Astrocyte (in vitro differentiated cells and primary cell): Measurements from ENCODE around the gene PEAK1. TPM values are rescaled to one million over a fixed set of nuclear protein-coding genes. Genes with fewer than 3 reads are reported as not detected.
"Not testable (repeated sequence)": the region's sequence is repeated elsewhere in the genome, so short reads cannot be mapped to it uniquely, and the experiment has no call there.

Source experiments
- DNase-seq: peaks from one replicate; pipeline ENCODE4 v3.0.0-alpha.2; 2010; ENCODE audit warnings: low read depth
- FAIRE-seq: peaks from 2 replicates; lab custom pipeline; 2011; peaks lifted over from hg19 to GRCh38; lab: Jason Lieb, UNC
- H2AFZ ChIP-seq: 2 replicates; pipeline ENCODE4 v1.6.0; 2012; ENCODE audit warnings: low read depth, low read length, inconsistent platforms
- H3K27ac ChIP-seq: 2 replicates; pipeline ENCODE4 v1.5.1; 2011; ENCODE audit warnings: low read depth, low read length, inconsistent platforms
- H3K27me3 ChIP-seq: 2 replicates; pipeline ENCODE4 v1.6.0; 2011; ENCODE audit warnings: low read length, inconsistent platforms; ENCODE audit not compliant: insufficient read depth
- H3K36me3 ChIP-seq: 2 replicates; pipeline ENCODE4 v1.5.1; 2011; ENCODE audit warnings: low read length, inconsistent platforms; ENCODE audit not compliant: insufficient read depth
- H3K4me1 ChIP-seq: 2 replicates; pipeline ENCODE4 v1.5.1; 2011; ENCODE audit warnings: low read length, inconsistent platforms; ENCODE audit not compliant: insufficient read depth
- H3K4me2 ChIP-seq: 2 replicates; pipeline ENCODE4 v1.6.0; 2012; ENCODE audit warnings: low read length, inconsistent platforms
- H3K4me3 ChIP-seq: 2 replicates; pipeline ENCODE4 v1.5.1; 2011; ENCODE audit warnings: low read depth, mild to moderate bottlenecking, low read length, inconsistent platforms; ENCODE audit not compliant: insufficient read depth
- H3K79me2 ChIP-seq: 2 replicates; pipeline ENCODE4 v1.6.0; 2012; ENCODE audit warnings: mild to moderate bottlenecking, low read length, inconsistent platforms; ENCODE audit not compliant: insufficient read depth
- H3K9ac ChIP-seq: 2 replicates; pipeline ENCODE4 v1.6.0; 2012; ENCODE audit warnings: mild to moderate bottlenecking, low read length, inconsistent platforms
- H3K9me3 ChIP-seq: 2 replicates; pipeline ENCODE4 v1.5.1; 2012; ENCODE audit warnings: low read depth, mild to moderate bottlenecking, low read length, inconsistent platforms; ENCODE audit not compliant: insufficient read depth
- H4K20me1 ChIP-seq: 2 replicates; pipeline ENCODE4 v1.6.0; 2012; ENCODE audit warnings: low read length, inconsistent platforms; ENCODE audit not compliant: insufficient read depth
- H3K27ac Mint-ChIP-seq: one replicate; pipeline ENCODE4 v1.8.0; 2021; ENCODE audit warnings: mild to moderate bottlenecking, mixed read lengths; ENCODE audit not compliant: unreplicated experiment
- H3K27me3 Mint-ChIP-seq: one replicate; pipeline ENCODE4 v1.8.0; 2021; ENCODE audit warnings: low read depth, mixed read lengths; ENCODE audit not compliant: unreplicated experiment
- H3K36me3 Mint-ChIP-seq: one replicate; pipeline ENCODE4 v1.8.0; 2021; ENCODE audit warnings: low read depth, mixed read lengths; ENCODE audit not compliant: unreplicated experiment
- H3K4me1 Mint-ChIP-seq: one replicate; pipeline ENCODE4 v1.8.0; 2021; ENCODE audit warnings: low read depth, mixed read lengths; ENCODE audit not compliant: unreplicated experiment
- H3K4me3 Mint-ChIP-seq: one replicate; pipeline ENCODE4 v1.8.0; 2021; ENCODE audit warnings: mild to moderate bottlenecking, moderate library complexity, mixed read lengths; ENCODE audit not compliant: unreplicated experiment
- H3K9me3 Mint-ChIP-seq: one replicate; pipeline ENCODE4 v1.8.0; 2021; ENCODE audit warnings: mild to moderate bottlenecking, mixed read lengths; ENCODE audit not compliant: unreplicated experiment
- EZH2 ChIP-seq: IDR thresholded peaks from 2 replicates; pipeline ENCODE4 v1.6.1; 2012; ENCODE audit warnings: mild to moderate bottlenecking, low read length, inconsistent platforms; ENCODE audit not compliant: insufficient read depth
- total RNA-seq: library from RNA; stranded (reverse); gene quantifications from 2 replicates; pipeline ENCODE4 v1.2.1, GENCODE V29; 2021
- TF ChIP-seq, protein P1 (sequence below): IDR thresholded peaks from 2 replicates; pipeline ENCODE4 v1.5.1; 2011; ENCODE audit warnings: low read depth, mild to moderate bottlenecking, inconsistent platforms, low read length, moderate library complexity; ENCODE audit not compliant: insufficient read depth

The PEAK1 gene
- total RNA-seq, 1 donor from 2014 or later = 62.3 TPM

DNA sequence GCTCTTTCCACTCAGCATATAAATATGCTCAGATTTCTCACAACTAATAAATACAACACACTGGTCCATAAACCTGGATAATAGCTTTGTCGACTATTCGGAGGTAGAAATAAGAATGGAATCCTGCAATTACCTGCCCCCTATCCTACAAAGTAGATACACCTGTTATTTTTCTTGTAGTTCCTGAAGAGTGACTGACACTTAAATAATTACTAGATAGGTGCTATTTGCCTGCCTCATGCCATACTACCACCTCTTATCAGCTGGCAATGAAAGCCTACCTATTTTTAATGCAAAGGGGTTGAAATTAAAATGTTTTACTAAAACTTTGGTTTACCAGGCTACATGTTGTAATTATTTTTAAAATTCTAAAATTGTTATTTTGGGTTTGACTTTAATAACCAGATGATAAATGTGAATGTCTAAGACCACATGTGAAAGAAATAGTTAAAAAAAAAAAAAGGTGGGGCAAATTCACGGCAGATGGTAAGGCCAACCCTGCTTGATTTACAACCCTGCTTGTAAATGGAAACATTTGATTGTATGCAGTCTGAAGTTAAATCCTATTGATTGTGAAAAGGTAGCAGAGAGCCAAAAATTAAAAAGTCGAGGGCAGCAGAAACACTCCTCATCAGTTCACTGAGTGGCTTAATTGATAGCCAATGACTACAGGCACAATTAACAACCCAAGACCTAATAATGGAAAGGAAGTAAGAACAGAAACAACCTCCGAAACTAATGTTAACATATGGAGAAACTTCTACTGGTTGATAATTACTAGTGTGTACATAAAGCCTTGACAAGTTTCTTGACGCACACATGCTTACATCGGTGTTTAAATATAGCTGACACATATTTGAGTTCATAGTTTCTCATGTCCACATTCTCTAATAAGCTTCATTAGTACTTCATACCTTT is 8.9 kb downstream of the PEAK1 start:
- Histone ChIP-seq H3K27ac (no peak overlapping the region), H3K4me3 (no peak overlapping the region), H3K4me1 (no peaks in the 10 kb centered on the region), H3K9me3 (no peaks in the 10 kb centered on the region), H3K9ac (no peak overlapping the region), H3K79me2 (peaks cover 100% of the 10 kb centered on the region), H3K4me2 (no peak overlapping the region), H3K27me3 (no peaks in the 10 kb centered on the region), H2AFZ (no peak overlapping the region), H3K36me3 (no peaks in the 10 kb centered on the region), H4K20me1 (peaks cover 91% of the 10 kb centered on the region)
- H3K36me3 Mint-ChIP-seq = peaks cover 6% of the 10 kb centered on the region
- no peak overlapping the region for H3K27ac Mint-ChIP-seq
- no peak overlapping the region for H3K4me3 Mint-ChIP-seq
- H3K27me3 Mint-ChIP-seq = no peaks in the 10 kb centered on the region
- H3K9me3 Mint-ChIP-seq = peaks cover 4% of the 10 kb centered on the region
- H3K4me1 Mint-ChIP-seq = peaks cover 8% of the 10 kb centered on the region
- DNase-seq (no peak), FAIRE-seq (no peak)
- TF ChIP-seq EZH2 = no peak
- TF ChIP-seq, protein P1, sequence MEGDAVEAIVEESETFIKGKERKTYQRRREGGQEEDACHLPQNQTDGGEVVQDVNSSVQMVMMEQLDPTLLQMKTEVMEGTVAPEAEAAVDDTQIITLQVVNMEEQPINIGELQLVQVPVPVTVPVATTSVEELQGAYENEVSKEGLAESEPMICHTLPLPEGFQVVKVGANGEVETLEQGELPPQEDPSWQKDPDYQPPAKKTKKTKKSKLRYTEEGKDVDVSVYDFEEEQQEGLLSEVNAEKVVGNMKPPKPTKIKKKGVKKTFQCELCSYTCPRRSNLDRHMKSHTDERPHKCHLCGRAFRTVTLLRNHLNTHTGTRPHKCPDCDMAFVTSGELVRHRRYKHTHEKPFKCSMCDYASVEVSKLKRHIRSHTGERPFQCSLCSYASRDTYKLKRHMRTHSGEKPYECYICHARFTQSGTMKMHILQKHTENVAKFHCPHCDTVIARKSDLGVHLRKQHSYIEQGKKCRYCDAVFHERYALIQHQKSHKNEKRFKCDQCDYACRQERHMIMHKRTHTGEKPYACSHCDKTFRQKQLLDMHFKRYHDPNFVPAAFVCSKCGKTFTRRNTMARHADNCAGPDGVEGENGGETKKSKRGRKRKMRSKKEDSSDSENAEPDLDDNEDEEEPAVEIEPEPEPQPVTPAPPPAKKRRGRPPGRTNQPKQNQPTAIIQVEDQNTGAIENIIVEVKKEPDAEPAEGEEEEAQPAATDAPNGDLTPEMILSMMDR = no peak

DNA sequence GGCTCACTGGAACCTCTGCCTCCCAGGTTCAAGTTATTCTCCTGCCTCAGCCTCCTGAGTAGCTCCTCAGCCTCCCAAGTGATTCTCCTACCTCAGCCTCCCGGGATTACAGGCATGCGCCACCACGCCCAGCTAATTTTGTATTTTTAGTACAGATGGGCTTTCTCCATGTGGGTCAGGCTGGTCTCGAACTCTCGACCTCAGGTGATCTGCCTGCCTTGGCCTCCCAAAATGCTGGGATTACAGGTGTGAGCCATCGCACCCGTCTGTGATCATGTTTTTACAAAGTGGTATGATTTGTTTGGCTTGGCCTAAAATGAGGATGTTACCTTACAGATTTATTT is 9.8 kb downstream of the PEAK1 start:
- H3K27me3 Mint-ChIP-seq, H3K36me3 ChIP-seq, H3K9ac ChIP-seq, H3K4me2 ChIP-seq, H2AFZ ChIP-seq, H3K27ac ChIP-seq, H3K27ac Mint-ChIP-seq, H3K4me3 Mint-ChIP-seq, H3K4me1 ChIP-seq, H3K36me3 Mint-ChIP-seq, H3K9me3 Mint-ChIP-seq, H3K27me3 ChIP-seq, FAIRE-seq, H3K4me3 ChIP-seq, DNase-seq, H3K9me3 ChIP-seq, H3K4me1 Mint-ChIP-seq: not testable (repeated sequence)
- H4K20me1 ChIP-seq = peaks cover 89% of the 10 kb centered on the region
- H3K79me2 ChIP-seq = peaks cover 100% of the 10 kb centered on the region

DNA sequence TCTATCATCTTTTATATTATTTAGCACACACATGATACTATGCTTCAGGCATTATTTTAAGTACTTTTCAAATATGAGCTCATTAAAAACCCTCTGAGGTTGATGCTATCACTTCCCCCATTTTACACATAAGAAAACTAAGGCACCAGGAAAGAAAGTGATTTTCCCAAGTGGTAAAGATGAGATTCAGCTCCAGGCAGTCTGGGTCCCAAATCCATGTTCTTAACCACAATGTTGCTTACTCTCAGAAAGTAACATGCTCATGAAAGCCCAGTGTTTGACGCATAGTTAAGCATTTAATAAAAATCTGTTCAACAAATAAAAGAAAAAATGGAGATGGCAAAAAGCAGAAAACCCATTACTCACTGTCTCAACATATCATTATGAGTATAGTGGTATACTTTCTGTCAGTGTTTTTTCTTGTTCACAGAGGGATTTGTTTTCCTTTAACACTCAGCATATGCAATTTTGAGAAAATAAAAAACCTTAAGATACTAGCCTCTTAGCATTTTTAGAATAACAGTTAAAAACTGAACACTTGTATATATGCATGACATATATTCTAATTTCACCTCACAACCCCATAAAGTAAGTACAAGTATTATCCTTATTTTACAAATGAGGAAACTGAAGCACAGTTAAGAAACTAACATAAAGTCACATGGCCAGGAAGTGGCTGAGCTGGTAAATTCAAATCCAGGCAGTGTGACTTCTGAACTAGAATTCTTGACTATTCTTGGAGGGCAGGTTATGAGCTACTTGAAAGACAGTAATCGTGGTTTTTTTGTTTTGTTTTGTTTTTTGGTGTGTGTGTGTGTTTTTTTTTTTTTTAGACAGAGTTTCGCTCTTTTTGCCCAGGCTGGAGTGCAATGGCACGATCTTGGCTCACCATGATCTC is 10.4 kb downstream of the PEAK1 start:
- TF ChIP-seq, protein P1 = no peak
- TF ChIP-seq EZH2 = no peak
- no peaks in the 10 kb centered on the region for H3K27me3 ChIP-seq
- H3K4me1 Mint-ChIP-seq = peaks cover 8% of the 10 kb centered on the region
- no peaks in the 10 kb centered on the region for H3K36me3 ChIP-seq
- no peaks in the 10 kb centered on the region for H3K9me3 ChIP-seq
- H2AFZ ChIP-seq = no peak overlapping the region
- H4K20me1 ChIP-seq = peaks cover 89% of the 10 kb centered on the region
- H3K79me2 ChIP-seq = peaks cover 100% of the 10 kb centered on the region
- no peak for DNase-seq
- peaks cover 4% of the 10 kb centered on the region for H3K9me3 Mint-ChIP-seq
- no peak for FAIRE-seq
- no peak overlapping the region for H3K4me2 ChIP-seq
- H3K9ac ChIP-seq = no peak overlapping the region
- no peak overlapping the region for H3K4me3 Mint-ChIP-seq
- no peak overlapping the region for H3K27ac Mint-ChIP-seq
- peaks cover 6% of the 10 kb centered on the region for H3K36me3 Mint-ChIP-seq
- H3K27me3 Mint-ChIP-seq = no peaks in the 10 kb centered on the region
- no peak overlapping the region for H3K4me3 ChIP-seq
- no peaks in the 10 kb centered on the region for H3K4me1 ChIP-seq
- no peak overlapping the region for H3K27ac ChIP-seq
